K562 (cell line): ENCODE data around the gene AIMP2. TPM values are rescaled to one million over a fixed set of nuclear protein-coding genes. Genes with fewer than 3 reads are reported as not detected.
A peak's percentile ranks its signal among the peaks of the same experiment; 100 is the strongest.

Experiments used
- BRCA1 ChIP-seq, 2 experiments: fragments of 450-650 bp in 1 of 2; sonication (generic) in 1 of 2; formaldehyde crosslinking in 1 of 2; IDR thresholded peaks; 2 replicates each; pipeline versions ENCODE4 v1.5.0 to v1.6.1; 2017 to 2020; ENCODE audit warnings: mild to moderate bottlenecking in 1 of 2, missing genetic modification reagents in 1 of 2
- CBX5 ChIP-seq: IDR thresholded peaks from 2 replicates; pipeline ENCODE4 v1.6.1; 2014; ENCODE audit warnings: low read depth, borderline replicate concordance
- CC2D1A ChIP-seq: fragments of 450-650 bp; IDR thresholded peaks from 2 replicates; pipeline ENCODE4 v1.6.1; 2017; ENCODE audit warnings: mild to moderate bottlenecking
- CEBPB ChIP-seq: fragments of 450-650 bp; IDR thresholded peaks from 2 replicates; pipeline ENCODE4 v1.6.1; 2016; ENCODE audit warnings: missing genetic modification characterization, missing compliant biosample characterization
- CEBPG ChIP-seq, 3 experiments: fragments of 200-800 bp in 1 of 3; sonication (Bioruptor generic) in 1 of 3; sonication (generic) in 1 of 3; formaldehyde crosslinking in 1 of 3; IDR thresholded peaks in 2 of 3; conservative IDR thresholded peaks in 1 of 3; 2 replicates each; pipeline versions ENCODE4 v1.6.1 to v1.8.0; 2016 to 2022; ENCODE audit warnings: missing compliant biosample characterization in 2 of 3, missing genetic modification characterization in 2 of 3, mild to moderate bottlenecking in 1 of 3, missing genetic modification reagents in 1 of 3
- FIP1L1 ChIP-seq: fragments of 200-400 bp; formaldehyde crosslinking; IDR thresholded peaks from 2 replicates; pipeline ENCODE4 v1.6.1; 2018; ENCODE audit warnings: mild to moderate bottlenecking, low read depth, low read length; ENCODE audit not compliant: poor library complexity, severe bottlenecking
- GABPA ChIP-seq: fragments of 200-800 bp; sonication (Bioruptor generic); conservative IDR thresholded peaks from 2 replicates; pipeline ENCODE4 v1.6.1; 2016; ENCODE audit warnings: low read depth, missing genetic modification characterization, missing compliant biosample characterization
- GABPB1 ChIP-seq: sonication (generic); formaldehyde crosslinking; IDR thresholded peaks from 2 replicates; pipeline ENCODE4 v1.8.0; 2022; ENCODE audit warnings: mild to moderate bottlenecking, missing genetic modification reagents
- MEIS2 ChIP-seq: fragments of 450-650 bp; IDR thresholded peaks from 2 replicates; pipeline ENCODE4 v1.6.1; 2014; ENCODE audit warnings: mild to moderate bottlenecking; ENCODE audit not compliant: partially characterized antibody
- POLR2H ChIP-seq: IDR thresholded peaks from 2 replicates; pipeline ENCODE4 v1.6.1; 2016; ENCODE audit warnings: missing genetic modification characterization, low read depth, mild to moderate bottlenecking, control low read depth, missing compliant biosample characterization, moderate library complexity
- ZBED1 ChIP-seq: IDR thresholded peaks from 2 replicates; pipeline ENCODE4 v1.6.1; 2014
- ZNF23 ChIP-seq: fragments of 250-450 bp; sonication (Bioruptor Pico); IDR thresholded peaks from 2 replicates; pipeline ENCODE4 v1.4.0; 2020; ENCODE audit warnings: mild to moderate bottlenecking
- ZNF324 ChIP-seq: fragments of 250-450 bp; sonication (Bioruptor Pico); IDR thresholded peaks from 2 replicates; pipeline ENCODE4 v1.4.0; 2020; ENCODE audit warnings: mild to moderate bottlenecking
- ZNF584 ChIP-seq: fragments of 200-800 bp; sonication (Bioruptor generic); IDR thresholded peaks from 2 replicates; pipeline ENCODE4 v1.6.1; 2016; ENCODE audit warnings: low read depth, mild to moderate bottlenecking, missing genetic modification characterization, missing compliant biosample characterization
- polyA plus RNA-seq, 8 experiments: library from polyadenylated mRNA; depleted of rRNA in 4 of 8; stranded (reverse) in 5 of 8; unstranded in 3 of 8; fragments of >200 nt; fragmentation: Nextera tagmentation in 2 of 8; fragmentation: Illumina TruSeq in 1 of 8; extraction: Ambion mirVana in 2 of 8; extraction: Trizol in 1 of 8; gene quantifications; 2 replicates each; pipeline versions ENCODE4 v1.2.1 to v1.2.3, GENCODE V29; 2011 to 2014; ENCODE audit warnings: inconsistent platforms in 1 of 8, missing spikeins in 1 of 8
- total RNA-seq, 7 experiments: library from RNA; depleted of rRNA in 6 of 7; stranded (reverse); fragments of >200 nt in 6 of 7; fragmentation: Illumina TruSeq in 2 of 7; extraction: Trizol in 2 of 7; gene quantifications; 2 replicates each; pipeline versions ENCODE4 v1.2.1 to v1.2.3, GENCODE V29; 2011 to 2021; ENCODE audit warnings: low replicate concordance in 1 of 7
- TF ChIP-seq, protein P1 (sequence below): fragments of 200-800 bp; sonication (Bioruptor generic); IDR thresholded peaks from 2 replicates; pipeline ENCODE4 v1.6.1; 2017; ENCODE audit warnings: missing genetic modification characterization, missing compliant biosample characterization
- TF ChIP-seq, protein P2 (sequence below): IDR thresholded peaks from 2 replicates; pipeline ENCODE4 v1.6.1; 2014; ENCODE audit warnings: antibody characterized with exemption
- TF ChIP-seq, protein P3 (sequence below): fragments of 250-450 bp; sonication (Bioruptor Pico); IDR thresholded peaks from 2 replicates; pipeline ENCODE4 v1.4.0; 2020

The AIMP2 gene
- total and polyA plus RNA-seq, 9 of the 15 experiments (the other 6 are each of a cell fraction or from before 2014, with no cell fraction given), result 47.5 to 84.9 (median 63.5) TPM

DNA sequence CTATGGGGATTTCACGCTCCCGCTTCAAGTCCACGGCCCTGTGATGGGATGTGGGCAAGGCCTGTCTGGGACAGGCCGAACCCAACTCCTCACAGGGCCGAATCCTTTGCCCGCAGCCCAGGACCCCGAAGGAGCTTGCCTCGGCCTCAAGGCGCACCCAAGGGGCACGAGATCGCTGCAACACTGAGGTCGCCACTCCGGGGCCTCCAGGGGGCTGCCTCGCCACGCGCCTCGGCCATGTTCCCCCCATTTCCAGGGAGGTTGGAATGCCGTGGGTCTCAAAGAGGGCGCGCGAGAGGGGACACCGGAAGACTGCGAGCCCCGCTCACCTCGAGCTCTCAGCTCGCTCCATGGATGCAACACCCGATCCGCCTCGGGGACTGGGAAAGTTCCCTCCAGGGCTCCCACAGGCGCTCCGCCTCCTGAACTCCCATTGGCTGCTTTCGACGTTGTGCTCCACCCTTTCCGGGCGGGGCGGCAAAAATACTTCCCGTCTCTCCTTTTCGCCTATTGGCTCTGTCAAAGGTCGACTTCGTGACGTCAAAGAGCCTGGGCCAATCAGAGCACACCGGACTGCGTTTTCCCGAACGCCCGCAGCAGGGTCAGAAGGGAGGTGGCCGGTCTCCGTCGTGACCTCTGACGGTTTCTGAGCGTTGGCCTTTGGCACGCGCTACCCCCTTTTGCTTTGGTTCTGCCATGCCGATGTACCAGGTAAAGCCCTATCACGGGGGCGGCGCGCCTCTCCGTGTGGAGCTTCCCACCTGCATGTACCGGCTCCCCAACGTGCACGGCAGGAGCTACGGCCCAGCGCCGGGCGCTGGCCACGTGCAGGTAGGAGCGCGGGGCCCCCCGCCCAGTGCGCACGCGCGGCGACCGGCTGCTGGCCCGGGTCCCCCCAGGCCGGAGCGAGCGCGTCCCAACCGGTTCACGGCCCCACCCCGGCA lies at the start of gene AIMP2, which contains the start of gene PMS2 (continued):
- TF ChIP-seq BRCA1 (IDR thresholded peaks at IDR 0.05) (no peak), BRCA1 (CRISPR knock-in tag; IDR thresholded peaks at IDR 0.05) (peak; percentile 83; the same call in 1 of the 2 replicates), CC2D1A (peak; percentile 35; the same call in 1 of the 2 replicates), CEBPG (CRISPR knock-in tag; IDR thresholded peaks at IDR 0.05) (peak; percentile 43; the same call in 1 of the 2 replicates), CEBPG (tag; conservative IDR thresholded peaks at IDR 0.05 in 1 of 2, IDR thresholded peaks at IDR 0.05 in 1 of 2) (no peak), CBX5 (no peak), ZBED1 (no peak), ZNF324 (CRISPR knock-in tag) (0 out of 2 replicates have a peak, but pooled peaks have one; percentile 38), FIP1L1 (peak; percentile 22), MEIS2 (peak; percentile 62), ZNF23 (CRISPR knock-in tag) (no peak), POLR2H (tag) (peak; percentile 90), ZNF584 (no peak), CEBPB (tag) (no peak), GABPA (tag) (peak; percentile 82), GABPB1 (peak; percentile 89)
- TF ChIP-seq, protein P1, sequence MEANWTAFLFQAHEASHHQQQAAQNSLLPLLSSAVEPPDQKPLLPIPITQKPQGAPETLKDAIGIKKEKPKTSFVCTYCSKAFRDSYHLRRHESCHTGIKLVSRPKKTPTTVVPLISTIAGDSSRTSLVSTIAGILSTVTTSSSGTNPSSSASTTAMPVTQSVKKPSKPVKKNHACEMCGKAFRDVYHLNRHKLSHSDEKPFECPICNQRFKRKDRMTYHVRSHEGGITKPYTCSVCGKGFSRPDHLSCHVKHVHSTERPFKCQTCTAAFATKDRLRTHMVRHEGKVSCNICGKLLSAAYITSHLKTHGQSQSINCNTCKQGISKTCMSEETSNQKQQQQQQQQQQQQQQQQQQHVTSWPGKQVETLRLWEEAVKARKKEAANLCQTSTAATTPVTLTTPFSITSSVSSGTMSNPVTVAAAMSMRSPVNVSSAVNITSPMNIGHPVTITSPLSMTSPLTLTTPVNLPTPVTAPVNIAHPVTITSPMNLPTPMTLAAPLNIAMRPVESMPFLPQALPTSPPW, result peak; percentile 59
- TF ChIP-seq, protein P2, sequence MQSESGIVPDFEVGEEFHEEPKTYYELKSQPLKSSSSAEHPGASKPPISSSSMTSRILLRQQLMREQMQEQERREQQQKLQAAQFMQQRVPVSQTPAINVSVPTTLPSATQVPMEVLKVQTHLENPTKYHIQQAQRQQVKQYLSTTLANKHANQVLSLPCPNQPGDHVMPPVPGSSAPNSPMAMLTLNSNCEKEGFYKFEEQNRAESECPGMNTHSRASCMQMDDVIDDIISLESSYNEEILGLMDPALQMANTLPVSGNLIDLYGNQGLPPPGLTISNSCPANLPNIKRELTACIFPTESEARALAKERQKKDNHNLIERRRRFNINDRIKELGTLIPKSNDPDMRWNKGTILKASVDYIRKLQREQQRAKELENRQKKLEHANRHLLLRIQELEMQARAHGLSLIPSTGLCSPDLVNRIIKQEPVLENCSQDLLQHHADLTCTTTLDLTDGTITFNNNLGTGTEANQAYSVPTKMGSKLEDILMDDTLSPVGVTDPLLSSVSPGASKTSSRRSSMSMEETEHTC, result peak; percentile 28; the same call in 1 of the 2 replicates
- TF ChIP-seq, protein P3, sequence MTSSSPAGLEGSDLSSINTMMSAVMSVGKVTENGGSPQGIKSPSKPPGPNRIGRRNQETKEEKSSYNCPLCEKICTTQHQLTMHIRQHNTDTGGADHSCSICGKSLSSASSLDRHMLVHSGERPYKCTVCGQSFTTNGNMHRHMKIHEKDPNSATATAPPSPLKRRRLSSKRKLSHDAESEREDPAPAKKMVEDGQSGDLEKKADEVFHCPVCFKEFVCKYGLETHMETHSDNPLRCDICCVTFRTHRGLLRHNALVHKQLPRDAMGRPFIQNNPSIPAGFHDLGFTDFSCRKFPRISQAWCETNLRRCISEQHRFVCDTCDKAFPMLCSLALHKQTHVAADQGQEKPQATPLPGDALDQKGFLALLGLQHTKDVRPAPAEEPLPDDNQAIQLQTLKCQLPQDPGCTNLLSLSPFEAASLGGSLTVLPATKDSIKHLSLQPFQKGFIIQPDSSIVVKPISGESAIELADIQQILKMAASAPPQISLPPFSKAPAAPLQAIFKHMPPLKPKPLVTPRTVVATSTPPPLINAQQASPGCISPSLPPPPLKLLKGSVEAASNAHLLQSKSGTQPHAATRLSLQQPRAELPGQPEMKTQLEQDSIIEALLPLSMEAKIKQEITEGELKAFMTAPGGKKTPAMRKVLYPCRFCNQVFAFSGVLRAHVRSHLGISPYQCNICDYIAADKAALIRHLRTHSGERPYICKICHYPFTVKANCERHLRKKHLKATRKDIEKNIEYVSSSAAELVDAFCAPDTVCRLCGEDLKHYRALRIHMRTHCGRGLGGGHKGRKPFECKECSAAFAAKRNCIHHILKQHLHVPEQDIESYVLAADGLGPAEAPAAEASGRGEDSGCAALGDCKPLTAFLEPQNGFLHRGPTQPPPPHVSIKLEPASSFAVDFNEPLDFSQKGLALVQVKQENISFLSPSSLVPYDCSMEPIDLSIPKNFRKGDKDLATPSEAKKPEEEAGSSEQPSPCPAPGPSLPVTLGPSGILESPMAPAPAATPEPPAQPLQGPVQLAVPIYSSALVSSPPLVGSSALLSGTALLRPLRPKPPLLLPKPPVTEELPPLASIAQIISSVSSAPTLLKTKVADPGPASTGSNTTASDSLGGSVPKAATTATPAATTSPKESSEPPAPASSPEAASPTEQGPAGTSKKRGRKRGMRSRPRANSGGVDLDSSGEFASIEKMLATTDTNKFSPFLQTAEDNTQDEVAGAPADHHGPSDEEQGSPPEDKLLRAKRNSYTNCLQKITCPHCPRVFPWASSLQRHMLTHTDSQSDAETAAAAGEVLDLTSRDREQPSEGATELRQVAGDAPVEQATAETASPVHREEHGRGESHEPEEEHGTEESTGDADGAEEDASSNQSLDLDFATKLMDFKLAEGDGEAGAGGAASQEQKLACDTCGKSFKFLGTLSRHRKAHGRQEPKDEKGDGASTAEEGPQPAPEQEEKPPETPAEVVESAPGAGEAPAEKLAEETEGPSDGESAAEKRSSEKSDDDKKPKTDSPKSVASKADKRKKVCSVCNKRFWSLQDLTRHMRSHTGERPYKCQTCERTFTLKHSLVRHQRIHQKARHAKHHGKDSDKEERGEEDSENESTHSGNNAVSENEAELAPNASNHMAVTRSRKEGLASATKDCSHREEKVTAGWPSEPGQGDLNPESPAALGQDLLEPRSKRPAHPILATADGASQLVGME (CRISPR knock-in tag), result peak; percentile 87; the same call in 1 of the 2 replicates
